8988T (cell line): ENCODE data around the gene RTN4RL1.

Experiments
- DNase-seq: peaks from one replicate; pipeline ENCODE4 v3.0.0; 2011

RTN4RL1 gene

DNA sequence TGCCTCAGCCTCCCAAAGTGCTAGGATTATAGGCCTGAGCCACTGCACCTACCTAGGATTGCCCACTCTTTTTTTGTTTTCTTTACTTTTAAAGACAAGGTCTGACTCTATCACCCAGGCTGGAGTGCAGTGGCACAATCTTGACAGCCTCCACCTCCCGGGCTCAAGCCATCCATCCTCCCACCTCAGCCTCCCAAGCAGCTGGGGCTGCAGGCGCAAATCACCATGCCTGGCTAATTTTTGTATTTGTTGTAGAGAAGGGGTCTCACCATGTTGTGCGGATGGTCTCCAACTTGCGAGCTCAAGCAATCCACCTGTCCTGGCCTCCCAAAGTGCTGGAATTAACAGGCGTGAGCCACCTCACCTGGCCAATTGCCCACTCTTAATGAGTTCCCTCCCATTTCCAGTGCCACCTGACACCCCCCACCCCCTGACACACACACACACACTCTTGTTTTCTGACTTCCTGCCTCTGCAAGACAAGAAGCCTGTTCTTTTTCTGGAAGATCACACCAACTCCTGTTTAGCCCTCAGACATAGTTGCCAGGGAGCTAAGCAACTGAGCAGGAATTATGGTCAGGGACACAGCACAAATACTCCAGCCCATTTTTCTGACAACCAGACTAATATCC, 19.2 kb upstream of the RTN4RL1 start:
- no peak for DNase-seq

DNA sequence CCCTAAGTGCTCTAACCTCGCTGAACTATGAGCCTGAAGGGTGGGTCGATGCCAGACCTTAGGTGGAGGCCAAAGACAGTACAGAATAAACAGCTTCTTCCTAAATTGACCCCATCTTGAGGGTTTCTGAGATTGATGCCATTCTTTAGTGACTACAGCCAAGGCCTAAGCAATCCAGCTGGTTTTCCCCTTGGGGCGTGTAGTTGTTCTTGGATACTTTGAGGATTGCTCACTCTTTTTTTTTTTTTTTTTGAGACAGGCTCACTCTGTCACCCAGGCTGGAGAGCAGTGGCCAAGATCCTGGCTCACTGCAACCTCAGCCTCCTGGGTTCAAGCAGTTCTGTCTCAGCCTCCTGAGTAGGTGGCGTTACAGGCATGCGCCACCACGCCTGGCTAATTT, 18.7 kb upstream of the RTN4RL1 start:
- no peak for DNase-seq

DNA sequence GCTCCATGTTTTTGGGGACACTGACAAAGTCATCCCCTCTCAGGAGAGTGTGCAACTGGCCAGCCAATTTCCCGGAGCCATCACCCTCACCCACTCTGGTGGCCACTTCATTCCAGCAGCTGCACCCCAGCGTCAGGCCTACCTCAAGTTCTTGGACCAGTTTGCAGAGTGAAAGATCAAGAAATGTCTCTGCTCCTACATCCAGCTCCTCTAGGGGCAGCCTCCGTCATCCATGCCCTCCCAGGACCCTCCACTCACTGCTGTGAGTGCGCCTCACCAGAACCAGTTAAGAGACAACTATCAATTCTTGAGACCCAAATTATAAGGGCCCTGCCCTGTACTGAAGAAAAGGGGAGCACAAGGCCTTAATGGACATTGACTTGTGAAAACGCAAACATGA, 17.8 kb upstream of the RTN4RL1 start:
- DNase-seq: no peak

DNA sequence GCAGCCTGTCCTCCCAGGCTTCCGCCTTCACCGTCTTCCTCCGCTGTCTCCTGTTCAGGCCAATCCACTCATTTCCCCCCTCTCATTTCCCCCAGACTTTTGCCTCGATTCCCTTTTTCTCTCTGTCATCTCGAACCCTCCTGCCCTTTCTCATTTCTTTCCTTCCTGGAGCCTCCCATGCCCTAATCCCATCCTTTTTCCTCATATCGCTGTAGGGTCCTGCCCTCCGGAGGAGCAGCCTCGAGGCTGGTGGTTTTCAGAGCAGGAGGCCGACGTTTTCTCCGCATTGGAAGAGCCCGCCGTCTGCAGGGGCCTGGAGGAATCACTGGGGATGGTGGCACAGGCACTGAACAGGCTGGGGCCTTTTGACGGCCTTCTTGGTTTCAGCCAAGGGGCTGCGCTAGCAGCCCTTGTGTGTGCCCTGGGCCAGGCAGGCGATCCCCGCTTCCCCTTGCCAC, 17.3 kb upstream of the RTN4RL1 start:
- DNase-seq: no peak

DNA sequence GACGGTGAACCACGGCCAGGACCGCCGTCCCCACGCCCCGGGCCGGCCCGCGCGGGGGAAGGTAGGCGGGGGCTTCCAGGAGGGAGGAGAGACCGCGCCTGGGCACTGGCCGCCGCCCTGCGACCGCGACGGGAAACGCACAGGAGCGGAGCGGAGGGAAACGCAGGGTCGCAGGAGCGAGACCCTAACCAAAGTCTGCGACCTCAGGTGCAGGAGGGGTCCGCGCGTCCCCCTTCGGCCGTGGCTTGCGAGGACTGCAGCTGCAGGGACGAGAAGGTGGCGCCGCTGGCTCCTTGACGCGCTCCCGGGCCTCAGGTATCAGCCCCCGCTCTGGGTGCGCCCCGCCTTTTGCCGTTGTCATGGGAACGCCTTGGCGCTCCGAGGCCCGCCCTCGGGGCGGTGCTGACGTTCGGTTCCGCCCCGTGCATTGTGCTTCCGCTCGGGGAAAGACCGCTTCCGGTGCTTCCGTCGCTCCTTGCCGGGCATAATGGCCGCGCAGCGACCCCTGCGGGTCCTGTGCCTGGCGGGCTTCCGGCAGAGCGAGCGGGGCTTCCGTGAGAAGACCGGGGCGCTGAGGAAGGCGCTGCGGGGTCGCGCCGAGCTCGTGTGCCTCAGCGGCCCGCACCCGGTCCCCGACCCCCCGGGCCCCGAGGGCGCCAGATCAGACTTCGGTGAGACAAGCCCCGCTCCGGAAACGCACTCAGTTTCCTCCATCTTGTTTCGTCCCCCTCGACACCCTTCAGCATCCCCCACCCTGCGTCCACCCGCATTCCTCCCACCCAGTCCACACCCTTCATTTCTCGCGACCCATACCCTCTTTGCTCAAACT, 16.6 kb upstream of the RTN4RL1 start, which contains the start of gene OVCA2:
Gene OVCA2, plus strand, starts transcription at position 462 of the 829 bp plus-strand sequence. Its CDS starts 26 bp downstream, at position 488.
- peak; percentile 73 for DNase-seq

DNA sequence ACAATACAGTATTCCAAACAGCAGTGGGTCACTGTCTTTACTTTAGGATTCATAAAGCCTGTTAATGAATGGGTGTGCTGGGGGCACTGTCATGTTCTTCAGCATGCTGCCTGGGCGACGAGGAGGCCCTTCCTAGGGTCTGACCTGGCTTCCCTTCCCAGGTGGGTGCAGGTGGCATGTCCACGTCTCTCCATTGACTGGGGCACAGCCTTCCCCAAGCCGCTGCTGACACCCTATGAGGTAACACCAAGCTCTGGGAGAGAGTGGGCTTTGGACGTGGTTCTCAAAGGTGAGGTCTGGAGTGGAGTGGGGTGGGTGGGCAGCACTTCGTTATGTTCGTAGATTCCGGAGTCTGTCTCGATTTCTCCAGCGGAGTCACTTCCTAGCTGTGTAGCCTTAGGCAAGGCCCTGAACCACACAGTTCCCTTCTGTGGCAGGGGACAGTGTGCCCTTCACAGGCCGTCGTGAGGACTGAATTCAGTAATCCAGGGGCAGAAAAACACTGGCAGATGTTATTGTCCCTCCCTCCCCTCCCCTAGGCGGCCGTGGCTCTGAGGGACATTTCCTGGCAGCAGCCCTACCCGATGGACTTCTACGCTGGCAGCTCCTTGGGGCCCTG, 15.9 kb upstream of the RTN4RL1 start:
- DNase-seq: no peak

DNA sequence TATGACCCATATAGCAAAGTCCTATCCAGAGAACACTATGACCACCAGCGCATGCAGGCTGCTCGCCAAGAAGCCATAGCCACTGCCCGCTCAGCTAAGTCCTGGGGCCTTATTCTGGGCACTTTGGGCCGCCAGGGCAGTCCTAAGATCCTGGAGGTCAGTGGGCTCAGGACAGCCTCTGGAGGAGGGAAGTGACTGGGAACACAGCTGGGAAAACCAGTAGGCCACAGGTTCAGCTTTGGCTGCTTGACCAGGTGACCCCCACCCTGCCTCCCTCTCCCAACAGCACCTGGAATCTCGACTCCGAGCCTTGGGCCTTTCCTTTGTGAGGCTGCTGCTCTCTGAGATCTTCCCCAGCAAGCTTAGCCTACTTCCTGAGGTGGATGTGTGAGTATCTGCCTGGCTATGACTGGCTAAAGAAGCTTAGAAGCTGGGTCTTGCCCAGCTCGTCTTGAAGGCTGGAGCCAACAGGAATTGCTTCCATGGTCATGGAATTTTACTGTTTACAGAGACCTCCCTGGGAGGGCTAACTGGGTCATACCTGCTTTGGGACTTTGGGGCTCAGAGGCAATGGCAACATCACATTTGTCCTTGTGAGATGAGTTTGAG, 15.2 kb upstream of the RTN4RL1 start:
- DNase-seq: no peak

DNA sequence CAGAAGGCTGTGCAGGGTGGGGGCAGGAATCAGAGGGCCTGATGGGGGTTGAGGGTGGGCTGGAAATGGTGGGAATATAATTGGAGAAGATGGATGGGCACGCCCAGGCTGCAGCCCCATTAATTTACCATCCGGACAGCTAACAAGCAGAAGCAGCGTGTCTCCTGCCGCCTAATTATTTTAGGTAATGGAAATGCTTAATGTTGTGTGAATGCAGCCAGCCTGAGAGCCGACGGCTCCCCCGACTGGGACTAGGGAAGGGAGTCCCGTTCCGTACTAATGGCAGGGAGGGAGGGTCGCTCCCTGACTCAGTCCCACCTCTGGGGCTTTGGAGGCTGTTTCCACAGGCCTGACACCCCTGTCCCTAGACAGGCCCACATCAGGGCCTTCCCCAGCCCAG, 12.0 kb upstream of the RTN4RL1 start:
- DNase-seq: no peak

DNA sequence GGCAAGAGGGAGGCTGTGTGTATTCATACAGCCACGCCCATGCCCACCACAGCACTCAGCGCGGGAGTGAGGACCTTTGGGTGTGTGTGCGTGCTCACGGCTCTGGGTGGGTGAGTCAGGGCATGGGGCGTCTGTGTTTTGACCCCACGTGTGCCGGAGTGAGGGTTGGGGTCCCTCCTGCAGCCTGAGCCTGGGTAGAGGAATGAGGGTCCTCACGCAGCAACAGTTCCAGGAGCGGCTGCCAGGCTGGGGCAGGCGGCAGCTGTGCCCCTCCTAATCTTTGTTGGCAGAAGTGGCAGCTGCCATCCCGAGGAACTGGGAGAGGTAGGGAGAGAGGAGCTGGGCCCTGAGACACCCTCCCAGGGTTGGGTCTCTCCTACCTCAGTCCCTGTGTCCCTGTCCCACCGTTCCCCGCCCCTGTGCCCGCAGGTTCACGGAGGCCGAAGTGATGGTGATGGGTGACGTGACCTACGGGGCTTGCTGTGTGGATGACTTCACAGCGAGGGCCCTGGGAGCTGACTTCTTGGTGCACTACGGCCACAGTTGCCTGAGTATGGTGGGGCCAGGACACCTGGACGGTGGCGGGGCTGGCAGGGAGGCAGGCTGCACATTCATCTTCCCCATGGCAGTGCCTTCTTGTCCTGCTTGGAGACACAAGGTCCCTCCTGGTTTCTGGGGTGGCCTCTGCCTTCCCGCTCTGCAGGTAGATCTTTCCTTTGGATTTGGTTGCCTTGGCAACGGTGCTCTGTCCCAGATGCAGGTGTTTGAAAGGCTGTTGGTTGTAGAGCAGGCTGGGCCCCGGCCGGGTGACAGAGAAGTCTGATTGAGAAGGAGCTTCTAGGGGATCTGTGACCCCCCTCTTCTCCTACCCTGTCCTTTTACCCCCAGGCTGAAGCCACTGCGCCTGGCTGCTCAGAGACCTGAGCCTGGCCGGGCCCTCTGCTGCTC, 10.7 kb upstream of the RTN4RL1 start:
- DNase-seq: no peak

DNA sequence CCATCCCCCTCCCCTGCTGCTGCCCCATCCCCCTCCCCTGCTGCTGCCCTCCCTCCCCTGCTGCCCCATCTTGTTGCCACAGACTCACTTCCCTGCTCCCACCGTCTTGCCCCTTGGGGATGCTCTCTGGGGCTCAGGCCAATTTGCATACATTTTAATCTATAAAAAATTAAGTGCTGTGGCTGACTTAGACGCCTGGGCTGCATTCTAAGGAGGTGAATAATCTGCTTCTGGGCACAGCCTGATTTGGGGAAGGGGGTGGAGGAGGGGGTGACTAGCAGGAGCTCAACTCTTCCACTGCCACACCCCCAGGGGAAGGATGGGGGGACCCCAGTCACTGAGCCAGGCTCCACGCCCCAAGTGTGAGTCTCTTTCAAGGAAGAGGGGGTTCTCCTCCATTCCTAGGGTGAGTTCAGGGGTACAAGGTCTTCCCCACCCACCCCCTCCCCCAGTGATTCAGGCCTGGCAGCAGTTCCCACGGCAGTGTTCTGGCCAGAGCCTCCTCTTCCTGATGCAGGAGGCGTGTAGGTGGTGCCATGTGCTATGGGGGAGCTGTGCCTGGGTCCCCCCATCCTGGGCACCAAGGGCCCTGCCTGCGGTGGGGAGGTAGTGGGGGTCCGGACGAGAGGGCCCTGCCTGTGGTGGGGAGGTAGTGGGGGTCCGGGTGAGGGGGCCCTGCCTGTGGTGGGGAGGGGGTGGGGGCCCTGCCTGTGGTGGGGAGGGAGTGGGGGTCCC, 9.8 kb upstream of the RTN4RL1 start:
- no peak for DNase-seq

DNA sequence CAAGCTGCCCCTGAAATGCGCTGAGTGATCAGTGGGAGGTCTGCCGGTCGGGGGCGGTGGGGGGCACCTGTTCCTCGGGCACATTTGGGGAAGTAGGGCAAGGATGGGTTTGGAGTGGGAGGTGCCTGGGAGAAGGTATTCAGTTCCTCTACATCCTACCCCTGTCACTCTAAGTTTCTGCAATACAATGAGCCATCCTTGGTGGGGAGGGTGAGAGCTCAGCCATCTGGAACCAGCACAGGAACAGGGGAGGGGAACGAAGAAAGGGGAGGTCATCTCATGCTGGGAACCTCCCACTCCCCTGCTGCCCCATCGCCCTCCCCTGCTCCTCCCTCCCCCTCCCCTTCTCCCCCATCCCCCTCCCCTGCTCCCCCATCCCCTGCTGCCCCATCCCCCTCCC, 9.0 kb upstream of the RTN4RL1 start:
- no peak for DNase-seq

DNA sequence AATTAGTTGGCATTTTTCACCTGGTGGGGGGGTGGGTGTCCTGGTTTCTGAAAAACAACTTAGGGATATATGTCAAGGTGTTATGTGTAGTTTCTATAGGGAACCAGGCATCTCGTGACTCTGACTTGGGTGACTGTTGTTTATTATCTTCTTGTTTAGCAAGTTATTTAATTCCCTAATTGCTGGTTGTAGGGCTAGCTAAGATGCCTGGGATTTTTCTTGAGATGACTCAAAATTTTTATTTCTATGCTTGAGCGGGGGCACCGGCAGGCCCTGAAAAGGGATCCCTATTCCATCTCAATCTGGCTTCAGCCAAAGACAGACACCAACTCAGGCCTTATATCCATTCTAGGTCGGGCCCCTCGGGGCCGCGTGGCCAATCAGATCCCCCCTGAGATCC, 8.0 kb upstream of the RTN4RL1 start:
- no peak for DNase-seq

DNA sequence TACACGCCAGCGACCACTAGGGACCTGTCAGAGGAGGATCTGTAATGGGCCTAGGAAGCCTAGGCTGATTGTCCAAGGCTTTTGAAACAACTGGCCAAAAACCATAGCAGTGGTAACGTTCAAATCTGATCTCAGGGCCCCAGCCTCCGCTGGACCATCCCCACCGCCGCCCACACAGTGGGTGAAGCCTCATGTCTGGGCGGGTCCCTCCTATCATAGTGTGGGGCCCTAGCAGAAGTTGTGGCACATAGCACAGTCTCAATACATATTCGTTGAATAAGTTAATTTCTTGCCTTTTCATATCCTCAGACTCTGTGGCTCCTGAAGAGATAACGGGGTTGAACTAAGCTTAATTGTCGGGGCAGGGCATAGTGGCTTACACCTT, 5.6 kb upstream of the RTN4RL1 start:
- DNase-seq: no peak

DNA sequence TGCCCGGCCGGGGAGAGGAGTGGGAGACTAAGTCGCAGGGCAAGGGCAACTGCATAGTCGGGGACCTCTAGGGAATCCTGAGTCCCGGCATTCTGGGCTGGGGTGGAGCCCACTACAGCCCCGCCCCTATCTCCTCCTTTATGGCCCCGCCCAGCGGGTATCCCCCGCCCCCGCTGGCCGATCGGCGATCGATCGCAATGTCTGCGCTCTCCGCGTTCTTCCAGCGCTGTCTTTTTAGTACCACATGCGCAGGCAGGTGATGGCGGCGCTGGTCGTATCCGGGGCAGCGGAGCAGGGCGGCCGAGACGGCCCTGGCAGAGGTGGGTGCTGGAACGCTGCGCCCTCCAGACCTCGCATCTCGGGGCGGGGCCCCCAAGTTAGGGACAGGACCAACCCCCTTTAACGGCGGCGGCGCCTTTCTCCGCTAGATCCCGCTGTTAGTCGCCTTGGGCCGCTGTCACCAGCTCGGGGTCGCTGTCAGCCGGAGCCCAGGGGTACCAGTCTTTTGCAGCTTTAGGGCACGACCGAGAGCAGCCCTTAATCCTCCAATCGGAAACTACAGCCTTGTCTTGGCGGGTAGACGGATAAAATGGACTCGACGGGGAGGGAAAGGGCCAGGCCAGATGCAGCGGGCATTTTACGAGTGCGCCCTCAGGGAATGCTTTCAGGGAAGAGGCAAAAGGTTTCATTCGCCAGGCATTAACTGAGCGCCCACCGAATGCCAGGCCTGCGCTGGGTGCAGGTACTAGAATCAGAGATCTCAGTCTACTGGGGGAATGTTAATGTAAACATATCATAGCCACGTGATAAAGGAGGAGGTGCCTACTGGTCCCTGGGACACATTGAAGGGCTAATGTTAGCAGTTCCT, 5.0 kb upstream of the RTN4RL1 start, which contains the start of gene DPH1:
Gene DPH1, plus strand, starts transcription at position 243 of the 868 bp plus-strand sequence. Its CDS starts 17 bp downstream, at position 260.
- peak; percentile 87 for DNase-seq

DNA sequence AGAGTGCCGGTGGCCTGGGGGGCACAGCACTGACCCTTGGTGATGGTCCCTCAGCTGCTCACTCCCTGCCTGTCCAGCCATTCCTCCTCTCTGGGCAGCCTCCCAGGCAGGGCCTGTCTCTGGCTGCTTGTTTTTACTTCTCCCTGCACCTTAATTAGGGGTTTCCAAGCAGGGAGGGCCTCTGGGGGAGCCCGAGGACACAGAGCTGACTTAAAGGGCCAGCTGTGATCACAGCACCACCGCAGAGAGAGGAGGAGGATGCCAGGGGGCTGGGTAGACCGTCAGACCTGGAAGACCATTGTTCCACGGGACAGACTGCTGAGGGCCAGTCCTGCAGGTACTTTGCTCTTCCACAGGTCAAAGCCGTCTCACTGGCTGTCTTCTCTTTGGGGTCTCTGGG, 3.6 kb upstream of the RTN4RL1 start:
- DNase-seq: no peak

DNA sequence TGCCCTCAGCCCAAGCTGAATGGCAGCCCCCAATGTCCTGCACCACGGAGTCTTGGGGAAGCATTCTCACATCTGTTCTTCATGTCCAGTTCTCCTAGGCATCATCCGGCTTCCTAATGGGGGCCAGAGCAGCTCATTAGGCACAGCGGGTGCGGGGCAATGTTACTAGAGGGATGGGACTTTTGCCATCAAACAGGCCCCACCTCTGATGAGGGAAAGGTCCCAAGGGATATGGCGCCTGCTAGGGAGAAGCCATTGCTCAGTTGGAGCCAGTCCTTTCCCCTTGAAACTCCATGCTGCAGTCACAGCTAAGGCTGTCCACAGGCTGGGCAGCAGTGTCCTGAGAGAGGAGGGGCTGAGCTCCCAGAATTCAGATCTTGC, 3.1 kb upstream of the RTN4RL1 start:
- no peak for DNase-seq

DNA sequence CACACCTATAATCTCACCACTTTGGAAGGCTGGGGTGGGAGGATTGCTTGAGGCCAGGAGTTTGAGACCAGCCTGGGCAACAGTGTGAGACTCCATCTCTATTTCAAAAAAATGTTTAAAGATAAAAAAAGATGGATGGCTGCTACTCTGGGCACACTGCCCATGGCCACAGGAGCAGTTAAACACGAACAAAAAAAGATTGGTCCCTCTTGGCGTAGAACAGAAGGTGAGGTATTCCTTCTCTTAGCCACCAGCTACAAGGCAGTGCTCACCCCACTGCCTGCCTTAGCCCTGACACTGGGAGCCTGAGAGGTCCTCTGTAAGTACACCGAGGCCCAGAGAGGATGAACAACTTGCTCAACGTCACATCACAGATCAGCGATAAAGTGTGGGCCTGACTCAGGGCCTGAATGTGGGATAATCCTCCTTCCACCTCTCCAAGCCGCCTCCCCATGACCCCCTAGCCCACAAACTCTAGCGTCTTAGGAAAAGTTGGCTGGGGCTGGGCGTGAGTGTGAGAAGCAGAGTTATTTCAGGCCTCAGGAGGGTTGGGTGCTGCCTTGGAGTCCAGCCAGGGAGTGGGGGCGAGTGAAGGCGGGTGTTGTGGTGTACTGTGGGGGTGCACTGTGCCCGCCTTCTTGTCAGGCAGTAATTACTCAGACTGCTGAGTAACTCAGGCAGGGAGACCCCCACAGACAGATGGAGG, 2.5 kb upstream of the RTN4RL1 start:
- DNase-seq: no peak

DNA sequence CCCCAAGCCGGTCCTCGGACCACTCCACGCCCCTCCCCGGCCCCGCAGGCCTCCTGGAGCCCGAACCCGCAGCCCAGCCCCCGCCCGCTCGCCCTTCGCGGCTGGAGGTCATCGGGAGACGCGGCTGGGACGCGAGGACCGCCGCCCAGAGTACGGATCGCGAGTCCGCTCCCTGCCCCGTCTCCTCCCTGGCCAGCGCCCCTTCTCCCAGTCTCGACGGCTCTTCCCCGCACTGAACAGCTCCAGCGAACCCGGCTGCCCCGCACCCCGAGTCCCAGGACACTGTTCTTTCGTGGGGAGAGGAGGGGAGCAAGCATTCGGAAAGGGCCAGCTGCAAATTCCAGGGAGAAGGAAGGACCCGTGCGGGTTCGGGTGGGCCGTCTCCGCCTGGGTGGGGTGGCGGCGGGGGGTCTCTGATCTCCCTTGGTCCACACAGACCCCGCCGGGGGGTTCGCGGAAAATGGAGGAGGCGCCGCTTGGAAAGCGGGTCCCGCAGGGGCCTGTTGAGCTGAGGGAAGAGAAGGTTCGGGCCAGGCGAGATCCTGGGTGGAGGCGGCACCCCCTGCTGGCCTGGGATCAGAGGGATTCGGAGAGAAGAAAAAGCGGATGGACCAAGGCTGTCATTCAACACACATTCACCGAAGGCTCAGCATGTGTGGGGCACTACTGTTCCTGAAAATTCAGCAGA, 632 bp upstream of the RTN4RL1 start:
- peak; percentile 94 for DNase-seq

DNA sequence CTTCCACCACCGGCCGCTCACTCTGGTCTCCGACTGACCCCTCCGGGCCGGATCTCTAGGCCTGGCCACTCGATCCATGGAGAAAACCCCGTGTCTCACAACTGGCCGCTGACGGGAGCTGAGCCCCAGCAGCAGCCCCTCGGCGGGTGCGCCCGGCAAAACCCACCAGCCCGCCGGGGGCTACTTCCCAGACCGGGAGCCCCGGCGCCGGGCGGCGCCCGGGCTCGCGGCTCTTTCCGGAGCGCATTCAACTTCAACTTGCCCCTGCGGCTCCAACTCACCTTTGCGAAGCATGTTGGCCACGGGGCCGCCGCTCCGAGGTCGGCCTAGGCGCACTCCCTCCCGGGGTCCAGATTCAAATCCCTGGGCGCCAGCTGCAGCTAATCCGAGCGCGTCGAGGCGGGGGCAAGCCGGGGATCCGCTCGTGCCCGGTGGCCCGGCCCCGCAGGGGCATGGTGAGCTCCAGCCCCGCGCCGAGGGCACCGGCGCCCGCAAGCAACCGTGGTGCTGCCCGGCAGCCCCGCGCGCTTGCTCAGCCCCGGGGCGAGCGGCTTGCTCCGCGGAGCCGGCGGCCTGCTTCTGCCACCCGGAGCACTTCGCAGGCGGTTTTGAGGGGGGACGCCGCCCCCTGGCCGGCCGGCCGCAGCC, 438 bp downstream of the RTN4RL1 start:
- DNase-seq: peak; percentile 57
